Measurements from ENCODE around the gene FAM3A. TPM values are rescaled to one million over a fixed set of nuclear protein-coding genes. Genes with fewer than 3 reads are reported as not detected.

FAM3A gene
- total and polyA plus RNA-seq, 9 of the 15 experiments (the other 6 are each of a cell fraction or from before 2014, with no cell fraction given): 0.75 to 70.6 (median 27.0) TPM

- TF ChIP-seq JUND (IDR thresholded peaks at IDR 0.05; ENCODE audit: borderline replicate concordance, low read depth, low read length) (0 out of 2 replicates have a peak, but pooled peaks have one; percentile 27), JUND (tag; IDR thresholded peaks at IDR 0.05; ENCODE audit: borderline replicate concordance, low read depth, low read length) (no peak), CTCFL (IDR thresholded peaks at IDR 0.05; ENCODE audit: borderline replicate concordance, insufficient read depth, low read depth, low read length, poor library complexity, severe bottlenecking) (no peak), PCBP2 (IDR thresholded peaks at IDR 0.05; ENCODE audit: low read depth, low read length, poor library complexity, severe bottlenecking) (no peak), ZNF444 (CRISPR knock-in tag; IDR thresholded peaks at IDR 0.05) (no peak), UBTF (IDR thresholded peaks at IDR 0.05; ENCODE audit: borderline replicate concordance in 1 of 2, low read depth in 2 of 2, low read length in 2 of 2) (peak; percentile 21 to 60; a peak in 2 of 4 replicates), ZZZ3 (IDR thresholded peaks at IDR 0.05) (no peak), NR1H2 (CRISPR knock-in tag; IDR thresholded peaks at IDR 0.05) (0 out of 2 replicates have a peak, but pooled peaks have one; percentile 15), HCFC1 (IDR thresholded peaks at IDR 0.05; ENCODE audit: low read depth, low read length) (peak; percentile 69), ZBTB5 (IDR thresholded peaks at IDR 0.05) (no peak), GTF2A2 (tag; IDR thresholded peaks at IDR 0.05) (no peak), ESRRA (IDR thresholded peaks at IDR 0.05; ENCODE audit: borderline replicate concordance, low read depth) (peak; percentile 15; the same call in 1 of the 2 replicates), NRF1 (conservative IDR thresholded peaks at IDR 0.05 in 1 of 2, IDR thresholded peaks at IDR 0.05 in 1 of 2) (peak; percentile 10 to 67), E2F8 (IDR thresholded peaks at IDR 0.05; ENCODE audit: low read depth, partially characterized antibody) (peak; percentile 98), RAD51 (IDR thresholded peaks at IDR 0.05; ENCODE audit: borderline replicate concordance, low read depth) (no peak), ZNF561 (CRISPR knock-in tag; conservative IDR thresholded peaks at IDR 0.05) (no peak), OTX1 (CRISPR knock-in tag; IDR thresholded peaks at IDR 0.05) (no peak)
These were observed 31.4 kb upstream of the FAM3A start, which contains the start of gene IKBKG (continued) for GRCh38 chrX:154547245-154548027.
